Hematopoietic multipotent progenitor cell treated with erythropoietin and hydrocortisone succinate and interleukin-3 and kit ligand, for 17 days (in vitro differentiated cells): ENCODE measurements around the gene TRMU.

Source experiments
- DNase-seq: peaks from one replicate; pipeline ENCODE4 v3.0.0-alpha.2; 2015; ENCODE audit warnings: low spot score

Gene TRMU

DNA sequence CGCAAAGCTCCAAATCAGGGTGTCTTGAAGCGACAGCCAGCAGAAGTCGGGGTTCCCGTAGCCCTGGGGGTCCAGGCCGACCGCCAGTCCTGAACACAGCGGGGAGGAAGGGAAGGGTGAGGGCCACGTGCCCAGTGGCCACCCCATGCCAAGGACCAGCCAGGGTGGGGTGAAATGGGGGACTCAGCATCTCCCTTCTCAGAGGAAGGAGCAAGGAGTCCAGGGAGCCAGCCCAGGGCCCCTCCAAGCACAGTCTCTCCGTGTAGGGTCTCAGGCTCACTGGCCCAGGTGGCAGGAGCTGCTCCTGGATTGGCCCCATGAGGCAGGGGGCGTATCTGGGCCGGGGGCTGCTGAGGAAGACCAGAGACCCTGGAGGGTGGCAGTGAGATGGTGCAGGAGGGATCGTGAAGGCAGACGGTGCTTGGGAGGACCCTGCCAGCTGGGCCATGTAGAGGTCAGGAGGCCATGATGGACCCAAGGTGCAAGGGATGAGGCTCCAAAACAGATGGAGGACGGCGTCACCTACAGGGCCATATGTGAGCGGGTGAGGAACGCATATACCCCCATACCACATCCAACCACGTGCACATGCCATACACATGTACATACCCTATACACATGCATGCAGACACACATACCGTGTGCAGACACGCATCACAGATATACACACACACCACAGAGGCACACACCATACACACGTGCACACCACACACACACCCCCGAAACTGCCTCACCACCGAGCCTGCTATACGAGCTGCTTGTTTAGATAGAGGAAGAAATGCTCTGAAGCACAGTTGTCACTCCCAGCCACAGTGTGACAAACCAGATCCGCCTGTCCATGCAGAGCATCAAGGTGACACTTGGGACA is 34.4 kb downstream of the TRMU start:
- no peak for DNase-seq

DNA sequence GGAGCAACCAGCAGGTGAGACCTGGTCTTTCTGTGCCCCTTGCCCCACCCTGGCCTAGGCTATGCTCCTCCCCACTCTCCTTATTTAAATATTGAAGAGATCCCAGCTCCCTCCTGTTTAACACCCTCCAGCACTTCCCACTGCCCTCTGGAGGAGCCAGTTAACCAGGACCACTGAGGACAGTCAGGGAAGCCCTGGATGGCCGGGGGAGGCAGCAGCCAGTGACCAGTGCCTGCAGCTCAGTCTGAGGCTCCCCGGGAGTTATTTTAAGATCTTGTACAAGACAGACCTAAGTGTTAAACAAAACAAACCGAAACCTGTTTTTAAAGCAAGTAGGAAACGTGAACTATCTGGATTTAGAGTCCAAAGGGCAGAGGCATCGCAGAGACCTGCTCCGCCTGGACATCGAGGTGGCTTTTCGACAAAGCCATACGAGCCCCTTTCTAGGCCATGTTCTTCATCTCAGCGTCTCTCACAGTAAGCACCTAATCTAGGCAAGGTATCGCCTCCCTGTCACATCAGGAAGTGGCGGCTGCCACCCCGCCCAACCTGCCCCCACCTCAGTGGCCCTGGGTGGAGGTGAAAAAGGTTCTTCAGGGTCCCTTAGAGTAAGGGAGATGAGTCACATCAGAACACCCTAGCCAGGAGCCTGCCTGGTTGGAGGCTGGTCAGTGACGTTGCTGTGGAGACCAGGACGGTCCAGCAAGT is 35.2 kb downstream of the TRMU start:
- no peak for DNase-seq

DNA sequence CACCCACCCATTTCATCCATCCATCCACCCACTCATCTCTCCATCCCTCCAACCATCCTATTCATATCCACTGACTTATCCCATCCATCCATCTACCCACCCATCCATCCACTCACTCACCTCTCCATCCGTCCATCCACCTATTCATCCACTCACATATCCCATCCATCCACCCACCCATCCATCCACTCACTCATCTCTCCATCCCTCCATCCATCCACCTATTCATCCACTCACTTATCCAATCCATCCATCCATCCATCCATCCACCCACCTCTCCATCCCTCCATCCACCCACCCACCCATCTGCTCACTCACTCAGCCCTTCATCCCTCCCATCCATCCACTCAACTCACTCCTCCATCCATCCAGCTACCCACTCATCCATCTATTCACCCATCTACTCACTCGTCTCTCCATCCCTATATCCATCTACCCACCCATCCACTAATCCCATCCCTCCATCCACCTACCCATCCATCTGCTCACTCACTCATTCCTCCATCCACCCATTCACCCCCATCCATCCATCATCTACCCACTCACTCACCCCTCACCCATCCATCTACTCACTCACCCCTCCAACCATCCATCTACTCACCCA is 36.2 kb downstream of the TRMU start:
- DNase-seq, result no peak

DNA sequence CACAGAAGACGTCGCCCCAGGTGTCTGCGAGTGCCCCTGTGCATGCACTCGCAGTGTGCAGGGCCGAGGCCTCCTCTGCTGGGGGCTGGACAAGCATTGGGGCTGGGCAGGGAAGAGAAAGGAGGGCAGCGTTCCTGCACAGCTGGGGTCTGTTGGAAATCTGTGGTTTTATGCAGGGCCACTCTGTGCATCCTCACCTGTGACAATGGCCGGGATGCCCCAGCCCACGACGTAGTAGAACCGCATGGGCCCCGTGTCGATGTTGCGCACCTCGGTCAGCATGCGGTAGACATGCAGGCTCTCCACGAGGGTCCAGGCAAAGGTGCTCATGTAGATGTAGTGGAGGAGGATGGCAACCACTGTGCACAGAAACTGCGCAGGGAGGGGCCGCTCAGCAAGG is 37.2 kb downstream of the TRMU start:
- no peak for DNase-seq

DNA sequence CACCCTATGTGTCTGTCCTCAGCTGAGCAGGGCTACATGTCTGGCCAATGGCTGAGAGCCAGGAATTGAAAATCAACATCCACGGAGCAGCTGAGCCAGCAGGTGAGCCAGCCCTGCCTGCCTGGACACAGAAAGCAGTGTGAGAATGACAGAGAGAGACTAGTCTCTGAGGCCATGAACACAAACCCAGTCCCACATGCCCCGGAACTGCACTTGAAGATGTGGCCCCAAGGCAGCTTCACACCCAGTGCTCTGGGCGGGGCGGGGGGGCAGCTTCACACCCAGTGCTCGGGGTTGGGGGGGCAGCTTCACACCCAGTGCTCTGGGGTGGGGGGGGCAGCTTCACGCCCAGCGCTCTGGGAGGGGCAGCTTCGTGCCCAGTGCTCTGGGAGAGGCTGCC is 37.6 kb downstream of the TRMU start:
- DNase-seq, result no peak

DNA sequence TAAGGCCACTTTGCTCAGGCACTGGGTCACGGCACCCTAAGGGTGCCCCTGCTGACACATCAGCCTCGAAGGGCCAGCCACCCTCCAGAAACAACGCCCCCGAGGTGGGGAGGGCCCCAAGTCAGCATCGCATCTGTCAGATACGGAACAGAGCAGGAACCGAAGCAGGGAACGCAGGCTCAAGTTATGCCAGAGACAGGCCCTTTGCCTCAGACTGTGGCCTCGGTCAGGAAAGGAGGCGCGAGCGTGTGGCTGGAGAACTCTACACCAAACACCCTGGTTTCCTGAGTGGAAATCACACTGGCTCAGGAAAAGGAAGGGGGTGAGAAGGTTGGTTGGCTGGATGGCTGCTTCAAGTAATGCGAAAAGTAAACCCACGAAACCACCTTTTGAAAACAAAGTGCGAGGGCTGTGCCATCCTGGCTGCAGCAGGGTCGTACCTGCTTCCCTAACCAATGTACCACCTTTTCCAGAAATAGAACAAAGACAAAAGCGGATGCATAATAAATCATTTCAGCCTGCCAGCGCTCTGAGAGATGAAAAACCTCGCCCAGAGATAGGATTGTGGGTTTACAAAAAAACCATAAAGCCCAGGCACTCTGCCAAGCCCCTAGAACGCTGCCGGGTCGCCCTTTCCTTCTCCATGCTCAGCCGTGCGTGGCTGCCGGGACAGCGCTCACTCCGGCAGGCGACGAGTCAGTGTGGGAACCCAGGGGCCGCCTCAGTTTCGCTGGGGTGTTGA is 38.6 kb downstream of the TRMU start:
- DNase-seq, result no peak

DNA sequence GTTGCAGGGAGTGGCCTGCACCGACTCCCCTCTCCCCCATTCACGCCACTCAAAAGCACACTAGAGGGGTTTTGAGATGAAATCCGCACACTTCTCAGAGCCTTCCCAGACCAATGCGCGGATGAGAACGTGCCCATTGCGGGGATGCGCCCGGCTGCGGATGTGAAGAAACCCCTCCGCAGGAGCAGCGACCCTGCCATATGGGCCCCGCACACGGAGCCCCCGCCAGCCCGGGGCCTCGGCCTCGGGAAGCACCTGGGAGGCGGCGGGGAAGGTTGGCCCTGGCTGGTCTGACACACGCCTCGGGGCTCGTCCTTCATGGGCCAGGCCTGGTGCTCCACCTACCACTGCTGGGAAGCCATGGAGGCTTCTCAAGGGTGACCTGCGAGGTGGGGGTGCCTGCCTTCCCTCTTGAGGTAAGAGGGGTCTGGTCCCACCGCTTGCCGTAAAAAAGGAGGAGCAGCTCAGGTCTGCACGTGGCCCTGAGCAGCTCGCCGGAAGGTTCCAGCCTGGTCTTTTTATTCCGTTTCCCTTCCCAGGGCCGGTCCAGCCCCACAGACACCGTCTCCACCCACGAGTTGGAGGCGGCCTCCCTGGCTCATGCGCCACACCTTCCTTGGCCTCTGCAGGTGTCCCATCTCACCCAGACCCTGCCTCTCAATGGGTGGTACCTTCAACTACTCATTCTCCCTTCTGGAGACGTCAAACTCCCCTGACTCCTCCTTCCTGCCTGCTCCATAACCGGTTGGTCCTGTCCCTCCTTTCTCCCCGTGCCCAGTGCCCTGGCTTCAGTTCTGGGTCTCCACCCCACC is 39.4 kb downstream of the TRMU start:
- DNase-seq, result no peak

DNA sequence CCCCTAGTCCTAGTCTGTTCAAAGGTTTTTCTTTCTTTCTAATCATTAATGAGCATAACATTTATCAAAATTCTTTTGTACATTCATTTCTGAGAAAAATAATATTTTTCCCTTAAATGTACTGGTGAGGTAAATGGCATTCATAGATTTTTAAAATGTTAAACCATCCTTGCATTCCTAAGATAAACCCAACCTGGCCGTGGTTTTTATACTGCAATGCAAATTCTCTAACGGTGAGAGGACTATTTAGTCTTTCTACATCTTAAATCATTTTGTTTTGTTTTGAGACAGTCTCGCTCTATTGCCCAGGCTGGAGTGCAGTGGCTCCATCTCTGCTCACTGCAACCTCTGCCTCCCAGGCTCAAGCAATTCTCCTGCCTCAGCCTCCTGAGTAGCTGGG is 40.6 kb downstream of the TRMU start:
- no peak for DNase-seq

DNA sequence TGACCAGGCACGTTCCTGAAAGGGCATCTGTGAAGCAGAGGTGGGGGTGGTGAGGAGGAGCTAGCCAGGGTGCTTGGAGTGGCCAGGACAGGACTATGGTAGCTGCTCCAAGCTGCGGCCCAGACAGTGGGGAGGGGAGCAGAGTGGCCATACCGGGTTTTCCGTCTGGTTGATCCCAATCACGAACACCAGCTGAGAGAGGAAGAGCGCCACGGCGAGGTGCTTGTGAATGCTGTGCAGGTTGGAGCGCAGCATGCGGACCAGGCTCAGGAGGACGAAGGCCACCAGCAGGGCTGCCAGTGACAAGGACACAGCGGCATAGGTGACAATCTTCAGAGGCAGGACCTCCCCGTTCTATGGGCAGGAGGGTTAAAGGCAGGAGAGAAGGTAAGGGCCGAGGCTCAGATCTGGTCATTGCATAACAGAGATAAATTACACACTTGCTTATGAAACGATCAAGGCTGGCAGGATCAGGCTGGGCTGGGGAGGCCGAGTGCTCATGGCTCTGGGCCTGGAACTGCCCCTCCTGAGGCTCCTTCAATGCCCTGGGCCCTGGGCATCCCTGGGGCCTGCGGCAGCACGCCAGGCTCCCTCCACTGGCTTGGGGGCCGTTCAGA is 41.5 kb downstream of the TRMU start:
- no peak for DNase-seq

DNA sequence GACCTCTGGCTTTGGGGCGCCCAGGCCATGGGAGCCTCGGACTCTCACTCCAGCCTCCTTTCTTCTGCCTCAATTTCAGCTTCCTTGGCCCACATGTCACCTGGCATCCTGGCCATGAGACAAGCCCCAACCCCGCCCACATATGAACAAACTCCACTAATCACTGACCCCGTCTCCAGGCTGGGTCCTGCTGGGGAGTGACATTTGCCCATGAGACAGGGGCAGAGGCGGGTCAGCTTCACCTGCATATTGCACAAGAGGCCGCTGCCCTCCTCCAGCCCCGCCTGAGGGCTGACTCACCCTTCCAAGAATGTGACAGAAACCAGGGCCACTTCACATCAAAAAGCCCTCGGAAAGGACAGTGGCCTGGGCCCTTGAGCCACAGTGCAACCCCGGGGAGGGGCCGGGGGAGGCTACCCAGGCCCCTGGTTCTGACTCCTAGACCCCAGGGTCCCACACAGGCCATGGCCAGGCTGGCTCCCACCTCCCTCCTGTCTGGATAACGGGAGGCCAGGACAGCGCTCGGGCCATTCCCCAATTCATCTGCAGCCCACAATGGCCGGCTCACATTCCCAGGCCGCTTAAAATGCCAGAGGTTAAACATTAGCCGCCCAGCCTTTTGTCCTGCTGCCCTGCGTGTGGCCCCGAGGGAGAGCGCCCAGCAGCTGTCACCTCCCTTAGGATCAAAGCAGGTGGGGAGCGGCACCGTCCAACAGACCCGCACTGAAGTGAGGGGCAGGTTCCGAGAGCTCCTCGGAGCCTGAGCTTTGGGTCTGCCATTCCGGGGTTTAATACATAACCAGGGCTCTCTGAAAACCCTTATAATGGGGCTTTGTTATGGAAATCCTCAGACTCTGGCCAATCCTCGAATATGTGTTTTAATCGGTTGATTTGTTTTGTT is 42.3 kb downstream of the TRMU start:
- no peak for DNase-seq

DNA sequence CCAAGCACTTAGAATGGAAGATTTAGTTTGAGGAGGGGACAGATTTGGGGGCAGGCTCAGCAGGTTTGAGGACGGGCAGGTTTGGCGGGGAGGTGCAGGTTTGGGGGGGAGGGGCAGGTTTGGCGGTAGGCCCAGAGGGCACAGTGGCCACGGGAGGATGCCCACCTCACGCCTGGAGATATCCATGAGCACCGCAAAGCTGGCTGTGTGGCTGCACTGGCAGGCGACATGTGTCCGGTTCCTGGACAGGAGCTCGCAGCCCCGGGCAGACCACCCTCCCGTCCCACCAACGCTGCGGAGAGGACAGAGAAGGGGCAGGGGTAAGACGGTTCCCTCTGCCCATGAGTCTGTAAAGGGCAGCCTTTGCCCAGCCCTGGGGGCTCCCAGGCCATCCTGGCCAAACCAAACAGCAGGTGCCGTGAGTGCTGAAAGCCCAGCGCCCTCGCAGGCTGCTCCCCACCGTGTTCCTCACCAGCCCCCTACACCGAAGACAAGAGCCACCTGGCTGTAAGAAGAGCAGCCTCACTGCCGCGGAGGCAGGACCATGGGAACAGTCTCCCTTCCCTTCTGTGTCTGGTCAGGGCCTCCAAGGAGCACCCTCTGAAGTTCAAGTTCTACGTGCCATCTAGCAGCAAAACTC is 43.0 kb downstream of the TRMU start:
- DNase-seq, result no peak

DNA sequence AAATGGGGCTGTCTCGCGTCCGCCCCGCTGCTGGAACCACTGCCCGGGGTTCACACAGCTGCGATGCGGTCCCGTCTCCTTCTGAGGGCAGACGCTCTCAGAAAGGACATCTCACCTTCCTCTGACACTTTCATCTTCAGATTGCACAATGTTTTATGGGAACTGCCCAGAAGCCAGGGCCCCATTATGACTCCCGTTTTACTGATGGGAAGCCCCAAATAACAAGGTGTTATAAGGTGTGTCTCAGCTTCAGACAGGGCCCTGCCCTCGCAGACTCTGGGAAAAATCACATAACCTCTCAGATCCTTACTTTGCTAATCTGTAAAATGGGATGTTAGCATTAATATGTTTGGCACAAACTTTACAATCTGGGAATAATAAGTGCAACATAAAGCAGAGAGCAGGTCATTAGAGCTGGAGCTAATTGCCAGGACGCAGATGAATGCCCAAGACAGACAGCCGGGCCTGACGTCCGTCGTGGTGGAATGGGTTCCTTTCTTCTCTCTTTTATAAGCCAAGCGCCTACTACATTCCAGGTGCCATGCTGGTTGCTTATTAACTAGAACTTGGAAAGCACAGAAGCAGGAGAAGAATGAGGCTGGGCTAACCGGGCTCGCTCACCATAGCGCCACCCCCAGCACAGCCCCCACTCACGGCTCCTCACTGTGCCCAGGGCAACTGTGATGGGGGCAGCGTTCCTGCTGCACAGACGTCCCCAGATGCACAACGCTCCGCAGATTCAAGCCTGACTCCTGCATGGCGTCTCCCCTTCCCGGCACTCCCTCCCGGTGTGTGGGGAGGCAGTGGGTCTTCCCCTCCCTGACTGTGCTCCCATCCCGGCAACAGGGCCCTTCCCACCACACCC is 43.8 kb downstream of the TRMU start:
- no peak for DNase-seq

DNA sequence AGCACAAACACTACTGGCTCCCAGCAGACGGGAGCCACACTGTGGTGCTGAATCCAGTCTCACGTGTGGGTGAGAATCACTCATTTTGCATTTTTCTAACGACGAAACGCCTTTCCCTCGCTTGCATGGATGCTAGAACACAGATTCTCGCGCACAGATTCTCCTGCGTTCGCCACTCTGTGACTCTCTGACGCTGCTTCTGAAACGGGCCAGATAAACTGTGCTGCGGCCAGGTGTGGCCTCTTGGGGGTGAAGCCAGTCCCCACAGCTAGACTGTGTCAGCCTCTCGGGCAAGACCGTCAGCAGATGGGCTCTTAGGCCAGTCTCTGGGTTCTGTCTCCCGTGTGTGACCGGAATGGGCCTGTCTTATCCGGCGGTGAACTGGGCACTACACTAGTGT is 44.6 kb downstream of the TRMU start:
- no peak for DNase-seq

DNA sequence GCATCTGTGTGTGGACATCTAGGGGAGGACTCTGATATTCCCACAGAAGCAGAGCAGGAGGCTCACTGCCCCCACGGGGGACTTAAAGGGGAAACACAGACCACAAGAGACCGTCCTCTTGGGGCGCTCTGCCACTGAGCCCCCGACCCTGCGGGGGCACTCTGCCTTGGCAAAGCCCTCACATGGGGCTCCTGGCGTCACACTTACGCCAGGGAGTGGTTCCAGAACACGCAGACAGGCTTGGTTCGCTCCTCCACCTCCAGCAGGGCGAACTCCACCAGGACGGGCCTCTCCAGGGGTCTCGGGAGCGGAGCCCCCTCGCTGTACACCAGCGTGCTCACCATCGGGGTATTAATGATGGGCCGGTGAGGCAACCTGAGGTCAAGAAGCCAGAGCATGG is 45.1 kb downstream of the TRMU start:
- DNase-seq, result no peak

DNA sequence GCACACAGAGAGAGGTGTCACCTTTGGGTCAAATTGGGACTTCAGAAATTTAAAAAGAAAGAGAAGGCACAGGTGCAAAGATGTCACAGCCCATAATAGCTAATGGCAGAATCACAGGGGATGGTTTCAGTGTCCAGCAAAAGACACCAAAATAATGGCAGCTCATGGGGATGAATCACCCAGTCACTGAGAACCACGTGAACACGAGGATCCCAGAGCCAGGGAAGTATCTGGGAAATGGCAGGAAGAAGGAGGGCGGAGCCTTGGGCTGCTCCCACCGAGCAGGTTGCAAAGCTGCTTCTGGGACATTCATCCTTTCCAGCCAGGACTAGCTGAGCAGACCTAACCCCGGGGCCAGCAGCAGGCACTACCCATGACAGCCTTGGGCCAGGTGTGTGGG is 45.6 kb downstream of the TRMU start:
- no peak for DNase-seq

DNA sequence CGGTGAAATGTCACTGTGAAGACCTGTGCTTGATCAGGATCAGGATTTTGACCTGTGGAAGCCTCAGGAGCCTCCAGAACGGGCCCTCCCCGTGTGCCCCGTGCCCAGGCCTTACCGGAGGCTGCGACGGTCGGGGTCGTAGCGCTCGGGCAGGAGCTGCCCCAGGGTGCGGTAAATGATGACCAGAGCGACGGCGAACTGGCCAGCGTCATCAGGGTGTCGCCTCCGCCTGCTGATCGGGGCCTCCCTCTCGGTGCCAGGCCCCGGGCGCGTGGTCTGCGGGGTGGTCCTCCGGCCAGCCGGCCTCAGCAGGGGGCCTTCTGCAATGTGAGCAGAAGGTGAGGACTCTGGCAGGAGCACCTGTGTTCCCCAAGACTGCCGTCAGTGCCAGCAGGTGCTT is 46.2 kb downstream of the TRMU start:
- no peak for DNase-seq

DNA sequence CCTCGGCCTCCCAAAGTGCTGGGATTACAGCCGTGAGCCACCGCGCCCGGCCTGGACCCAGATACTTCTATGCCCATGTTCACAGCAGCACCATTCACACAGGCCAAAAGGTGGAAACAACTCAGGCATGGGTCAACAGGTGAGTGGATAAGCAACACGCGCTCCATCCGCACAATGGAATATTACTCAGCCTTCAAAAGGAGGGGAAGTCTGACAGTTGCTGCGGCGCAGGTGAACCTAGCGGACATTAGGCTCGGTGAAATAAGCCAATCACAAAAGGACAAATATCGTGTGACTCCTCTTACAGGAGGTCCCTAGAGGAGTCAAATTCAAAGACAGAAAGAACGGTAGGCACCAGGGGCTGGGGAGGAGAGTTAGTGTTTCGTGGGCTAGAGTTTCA is 47.0 kb downstream of the TRMU start:
- no peak for DNase-seq

DNA sequence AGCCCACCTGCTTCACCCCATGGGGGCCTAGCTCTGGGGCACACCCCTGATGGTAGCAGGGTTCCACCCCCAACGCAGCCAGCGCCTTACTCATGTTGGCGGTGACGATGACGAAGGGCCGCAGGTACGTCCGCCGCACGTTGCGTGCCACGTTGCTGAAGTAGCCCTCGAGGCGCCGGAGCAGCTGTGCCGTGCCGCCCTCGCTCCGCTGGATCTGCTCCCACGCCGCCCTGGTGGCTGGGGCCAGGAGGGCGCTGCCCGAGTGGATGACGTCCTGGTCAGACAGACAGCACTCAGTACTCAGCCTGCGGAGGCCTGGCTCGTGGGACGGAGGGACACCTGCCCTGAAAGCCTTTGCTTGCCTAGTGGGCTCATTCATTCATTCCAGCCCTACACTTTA is 50.8 kb downstream of the TRMU start:
- no peak for DNase-seq

DNA sequence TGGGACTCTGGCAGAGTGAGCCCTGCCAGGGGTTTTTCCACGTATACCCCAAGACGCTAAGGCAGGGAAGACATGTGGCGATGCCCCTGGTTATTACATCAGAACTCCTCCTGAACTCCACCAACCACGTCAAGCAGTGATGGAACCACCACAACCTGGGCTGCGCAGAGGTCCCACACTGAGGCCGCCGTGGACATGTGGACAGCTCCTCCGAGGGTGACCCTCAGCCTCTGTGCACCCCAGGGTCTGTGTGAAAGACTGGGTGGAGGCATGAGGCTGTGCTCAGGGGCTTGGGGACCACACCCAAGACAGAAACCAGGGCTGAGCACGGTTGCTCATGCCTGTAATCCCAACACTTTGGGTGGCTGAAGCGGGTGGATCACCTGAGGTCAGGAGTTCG is 52.2 kb downstream of the TRMU start:
- no peak for DNase-seq
